GM23338 (cell line): Measurements from ENCODE around the gene RSRC1. TPM values are rescaled to one million over a fixed set of nuclear protein-coding genes. Genes with fewer than 3 reads are reported as not detected.

Source experiments
- ATAC-seq: fragments of 200-7000 bp; cut with Tn5 transposase; 3 replicates; pipeline ENCODE4 v1.9.1; 2020
- DNase-seq: peaks from one replicate; pipeline ENCODE4 v3.0.0-alpha.2; 2015; ENCODE audit warnings: low spot score
- H2AFZ ChIP-seq: fragments of 200-600 bp; sonication (generic); 2 replicates; pipeline ENCODE4 v1.8.0; 2016; ENCODE audit warnings: antibody characterized with exemption, mild to moderate bottlenecking, moderate library complexity
- H3F3A ChIP-seq: fragments of 200-600 bp; sonication (generic); replicated peaks from 2 replicates; pipeline ENCODE4 v1.8.0; 2017; ENCODE audit warnings: antibody characterized with exemption, mixed run types, low read depth
- H3K27ac ChIP-seq: fragments of 200-600 bp; sonication (generic); 2 replicates; pipeline ENCODE4 v1.6.1; 2016; ENCODE audit warnings: low read depth
- H3K27me3 ChIP-seq: fragments of 200-600 bp; sonication (generic); 2 replicates; pipeline ENCODE4 v1.8.0; 2016; ENCODE audit warnings: mild to moderate bottlenecking, mixed run types, moderate library complexity; ENCODE audit not compliant: insufficient read depth
- H3K36me3 ChIP-seq: fragments of 200-600 bp; sonication (generic); 2 replicates; pipeline ENCODE4 v1.8.0; 2016; ENCODE audit warnings: mild to moderate bottlenecking; ENCODE audit not compliant: insufficient read depth
- H3K4me1 ChIP-seq: fragments of 200-600 bp; sonication (generic); 2 replicates; pipeline ENCODE4 v1.8.0; 2016; ENCODE audit warnings: mild to moderate bottlenecking, moderate library complexity; ENCODE audit not compliant: insufficient read depth
- H3K4me2 ChIP-seq: fragments of 200-600 bp; sonication (generic); 2 replicates; pipeline ENCODE4 v1.7.1; 2017; ENCODE audit warnings: mixed run types
- H3K4me3 ChIP-seq: fragments of 200-600 bp; sonication (generic); 2 replicates; pipeline ENCODE4 v1.6.1; 2016; ENCODE audit warnings: mixed run types
- H3K79me2 ChIP-seq: fragments of 200-600 bp; sonication (generic); replicated peaks from 2 replicates; pipeline ENCODE4 v1.8.0; 2017; ENCODE audit warnings: mild to moderate bottlenecking; ENCODE audit not compliant: insufficient read depth
- H3K9me2 ChIP-seq: fragments of 200-600 bp; sonication (generic); 2 replicates; pipeline ENCODE4 v1.8.0; 2017; ENCODE audit not compliant: insufficient read depth
- H4K20me1 ChIP-seq: fragments of 200-600 bp; sonication (generic); replicated peaks from 2 replicates; pipeline ENCODE4 v1.8.0; 2017; ENCODE audit warnings: mild to moderate bottlenecking; ENCODE audit not compliant: insufficient read depth
- H3K27ac Mint-ChIP-seq: 2 replicates; pipeline ENCODE4 v1.8.0; 2020; ENCODE audit warnings: inconsistent platforms, mild to moderate bottlenecking, moderate library complexity, mixed read lengths
- H3K27me3 Mint-ChIP-seq: 3 replicates; pipeline ENCODE4 v1.8.0; 2022; ENCODE audit warnings: low read depth, mild to moderate bottlenecking, moderate library complexity, mixed read lengths, inconsistent platforms; ENCODE audit not compliant: insufficient read depth, poor library complexity
- H3K36me3 Mint-ChIP-seq: 3 replicates; pipeline ENCODE4 v1.8.0; 2021; ENCODE audit warnings: low read depth, mild to moderate bottlenecking, inconsistent platforms, moderate library complexity, mixed read lengths
- H3K4me1 Mint-ChIP-seq: 3 replicates; pipeline ENCODE4 v1.8.0; 2020; ENCODE audit warnings: mild to moderate bottlenecking, inconsistent platforms, mixed read lengths
- H3K4me3 Mint-ChIP-seq: 3 replicates; pipeline ENCODE4 v1.8.0; 2021; ENCODE audit warnings: moderate library complexity, mild to moderate bottlenecking, inconsistent platforms, mixed read lengths
- H3K9me3 Mint-ChIP-seq: 3 replicates; pipeline ENCODE4 v1.8.0; 2020; ENCODE audit warnings: moderate library complexity, mild to moderate bottlenecking, inconsistent platforms, mixed read lengths
- CTCF ChIP-seq, 2 experiments: fragments of 200-600 bp in 1 of 2; sonication (generic) in 1 of 2; conservative IDR thresholded peaks; 2 replicates each; pipeline versions ENCODE4 v1.5.1 to v1.6.1; 2016 to 2017; ENCODE audit warnings: antibody characterized with exemption in 2 of 2, low read depth in 2 of 2, mild to moderate bottlenecking in 2 of 2, moderate library complexity in 1 of 2
- EZH2 ChIP-seq: fragments of 200-600 bp; sonication (generic); IDR thresholded peaks from one replicate; pipeline ENCODE4 v1.8.0; 2017; ENCODE audit warnings: antibody characterized with exemption, mild to moderate bottlenecking, low read depth; ENCODE audit not compliant: unreplicated experiment
- STAT1 ChIP-seq: IDR thresholded peaks from one replicate; pipeline ENCODE4 v1.6.1; 2016; ENCODE audit warnings: antibody characterized with exemption; ENCODE audit not compliant: unreplicated experiment
- ZNF114 ChIP-seq: fragments of 250-450 bp; sonication (Bioruptor Pico); IDR thresholded peaks from 2 replicates; pipeline ENCODE4 v1.5.0; 2020; ENCODE audit warnings: mild to moderate bottlenecking, moderate library complexity
- polyA plus RNA-seq: library from polyadenylated mRNA; unstranded; fragments of >200 nt; fragmentation: Nextera tagmentation; extraction: Ambion mirVana; gene quantifications from 2 replicates; pipeline ENCODE4 v1.2.1, GENCODE V29; 2016
- total RNA-seq: library from RNA; depleted of rRNA; stranded (reverse); fragments of >200 nt; shearing (Covaris generic); gene quantifications from 2 replicates; pipeline ENCODE4 v1.2.3, GENCODE V29; 2014
- TF ChIP-seq, protein P1 (sequence below): fragments of 250-450 bp; sonication (Bioruptor Pico); IDR thresholded peaks from 2 replicates; pipeline ENCODE4 v1.5.0; 2020; ENCODE audit warnings: mild to moderate bottlenecking, moderate library complexity
- TF ChIP-seq, protein P2 (sequence below): IDR thresholded peaks from one replicate; pipeline ENCODE4 v1.6.1; 2018; ENCODE audit warnings: antibody characterized with exemption; ENCODE audit not compliant: unreplicated experiment

The RSRC1 gene
- total and polyA plus RNA-seq, 2 experiments from 2014 or later: 32.5 to 76.8 TPM

DNA sequence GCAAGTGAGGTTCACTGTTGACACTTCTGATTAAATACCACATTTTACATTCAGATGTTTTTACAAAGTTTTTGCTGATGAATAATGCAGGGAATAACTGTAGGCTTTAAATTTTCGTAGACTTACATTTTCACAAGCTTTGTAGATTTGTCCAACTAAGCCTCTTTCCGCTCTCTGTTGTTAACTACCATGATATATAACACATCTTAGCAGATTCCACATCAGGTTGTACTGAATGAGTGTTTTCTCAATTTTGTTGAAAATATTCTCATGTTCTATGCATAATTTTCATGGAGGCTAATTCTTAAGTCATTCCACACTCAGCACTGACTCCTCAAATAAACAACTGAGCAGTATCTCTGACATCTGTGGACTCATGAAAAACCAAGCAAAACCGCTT is 168.3 kb downstream of the RSRC1 start (continued):
- TF ChIP-seq, protein P1, sequence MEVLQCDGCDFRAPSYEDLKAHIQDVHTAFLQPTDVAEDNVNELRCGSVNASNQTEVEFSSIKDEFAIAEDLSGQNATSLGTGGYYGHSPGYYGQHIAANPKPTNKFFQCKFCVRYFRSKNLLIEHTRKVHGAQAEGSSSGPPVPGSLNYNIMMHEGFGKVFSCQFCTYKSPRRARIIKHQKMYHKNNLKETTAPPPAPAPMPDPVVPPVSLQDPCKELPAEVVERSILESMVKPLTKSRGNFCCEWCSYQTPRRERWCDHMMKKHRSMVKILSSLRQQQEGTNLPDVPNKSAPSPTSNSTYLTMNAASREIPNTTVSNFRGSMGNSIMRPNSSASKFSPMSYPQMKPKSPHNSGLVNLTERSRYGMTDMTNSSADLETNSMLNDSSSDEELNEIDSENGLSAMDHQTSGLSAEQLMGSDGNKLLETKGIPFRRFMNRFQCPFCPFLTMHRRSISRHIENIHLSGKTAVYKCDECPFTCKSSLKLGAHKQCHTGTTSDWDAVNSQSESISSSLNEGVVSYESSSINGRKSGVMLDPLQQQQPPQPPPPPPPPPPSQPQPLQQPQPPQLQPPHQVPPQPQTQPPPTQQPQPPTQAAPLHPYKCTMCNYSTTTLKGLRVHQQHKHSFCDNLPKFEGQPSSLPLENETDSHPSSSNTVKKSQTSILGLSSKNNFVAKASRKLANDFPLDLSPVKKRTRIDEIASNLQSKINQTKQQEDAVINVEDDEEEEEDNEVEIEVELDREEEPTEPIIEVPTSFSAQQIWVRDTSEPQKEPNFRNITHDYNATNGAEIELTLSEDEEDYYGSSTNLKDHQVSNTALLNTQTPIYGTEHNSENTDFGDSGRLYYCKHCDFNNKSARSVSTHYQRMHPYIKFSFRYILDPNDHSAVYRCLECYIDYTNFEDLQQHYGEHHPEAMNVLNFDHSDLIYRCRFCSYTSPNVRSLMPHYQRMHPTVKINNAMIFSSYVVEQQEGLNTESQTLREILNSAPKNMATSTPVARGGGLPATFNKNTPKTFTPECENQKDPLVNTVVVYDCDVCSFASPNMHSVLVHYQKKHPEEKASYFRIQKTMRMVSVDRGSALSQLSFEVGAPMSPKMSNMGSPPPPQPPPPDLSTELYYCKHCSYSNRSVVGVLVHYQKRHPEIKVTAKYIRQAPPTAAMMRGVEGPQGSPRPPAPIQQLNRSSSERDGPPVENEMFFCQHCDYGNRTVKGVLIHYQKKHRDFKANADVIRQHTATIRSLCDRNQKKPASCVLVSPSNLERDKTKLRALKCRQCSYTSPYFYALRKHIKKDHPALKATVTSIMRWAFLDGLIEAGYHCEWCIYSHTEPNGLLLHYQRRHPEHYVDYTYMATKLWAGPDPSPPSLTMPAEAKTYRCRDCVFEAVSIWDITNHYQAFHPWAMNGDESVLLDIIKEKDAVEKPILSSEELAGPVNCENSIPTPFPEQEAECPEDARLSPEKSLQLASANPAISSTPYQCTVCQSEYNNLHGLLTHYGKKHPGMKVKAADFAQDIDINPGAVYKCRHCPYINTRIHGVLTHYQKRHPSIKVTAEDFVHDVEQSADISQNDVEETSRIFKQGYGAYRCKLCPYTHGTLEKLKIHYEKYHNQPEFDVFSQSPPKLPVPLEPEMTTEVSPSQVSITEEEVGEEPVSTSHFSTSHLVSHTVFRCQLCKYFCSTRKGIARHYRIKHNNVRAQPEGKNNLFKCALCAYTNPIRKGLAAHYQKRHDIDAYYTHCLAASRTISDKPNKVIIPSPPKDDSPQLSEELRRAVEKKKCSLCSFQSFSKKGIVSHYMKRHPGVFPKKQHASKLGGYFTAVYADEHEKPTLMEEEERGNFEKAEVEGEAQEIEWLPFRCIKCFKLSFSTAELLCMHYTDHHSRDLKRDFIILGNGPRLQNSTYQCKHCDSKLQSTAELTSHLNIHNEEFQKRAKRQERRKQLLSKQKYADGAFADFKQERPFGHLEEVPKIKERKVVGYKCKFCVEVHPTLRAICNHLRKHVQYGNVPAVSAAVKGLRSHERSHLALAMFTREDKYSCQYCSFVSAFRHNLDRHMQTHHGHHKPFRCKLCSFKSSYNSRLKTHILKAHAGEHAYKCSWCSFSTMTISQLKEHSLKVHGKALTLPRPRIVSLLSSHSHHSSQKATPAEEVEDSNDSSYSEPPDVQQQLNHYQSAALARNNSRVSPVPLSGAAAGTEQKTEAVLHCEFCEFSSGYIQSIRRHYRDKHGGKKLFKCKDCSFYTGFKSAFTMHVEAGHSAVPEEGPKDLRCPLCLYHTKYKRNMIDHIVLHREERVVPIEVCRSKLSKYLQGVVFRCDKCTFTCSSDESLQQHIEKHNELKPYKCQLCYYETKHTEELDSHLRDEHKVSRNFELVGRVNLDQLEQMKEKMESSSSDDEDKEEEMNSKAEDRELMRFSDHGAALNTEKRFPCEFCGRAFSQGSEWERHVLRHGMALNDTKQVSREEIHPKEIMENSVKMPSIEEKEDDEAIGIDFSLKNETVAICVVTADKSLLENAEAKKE (CRISPR knock-in tag): no peak
- no peak for TF ChIP-seq EZH2
- no peak for TF ChIP-seq CTCF (conservative IDR thresholded peaks at IDR 0.05; ENCODE audit: low read depth in 2 of 2)

GRCh38 chr3:158279609-158280008 is 169.7 kb downstream of the RSRC1 start:
- H3K27ac Mint-ChIP-seq: no peak overlapping the region
- peaks cover 3% of the 10 kb centered on the region; the same call in 1 of the 2 replicates for H3K9me2 ChIP-seq
- TF ChIP-seq, protein P2, sequence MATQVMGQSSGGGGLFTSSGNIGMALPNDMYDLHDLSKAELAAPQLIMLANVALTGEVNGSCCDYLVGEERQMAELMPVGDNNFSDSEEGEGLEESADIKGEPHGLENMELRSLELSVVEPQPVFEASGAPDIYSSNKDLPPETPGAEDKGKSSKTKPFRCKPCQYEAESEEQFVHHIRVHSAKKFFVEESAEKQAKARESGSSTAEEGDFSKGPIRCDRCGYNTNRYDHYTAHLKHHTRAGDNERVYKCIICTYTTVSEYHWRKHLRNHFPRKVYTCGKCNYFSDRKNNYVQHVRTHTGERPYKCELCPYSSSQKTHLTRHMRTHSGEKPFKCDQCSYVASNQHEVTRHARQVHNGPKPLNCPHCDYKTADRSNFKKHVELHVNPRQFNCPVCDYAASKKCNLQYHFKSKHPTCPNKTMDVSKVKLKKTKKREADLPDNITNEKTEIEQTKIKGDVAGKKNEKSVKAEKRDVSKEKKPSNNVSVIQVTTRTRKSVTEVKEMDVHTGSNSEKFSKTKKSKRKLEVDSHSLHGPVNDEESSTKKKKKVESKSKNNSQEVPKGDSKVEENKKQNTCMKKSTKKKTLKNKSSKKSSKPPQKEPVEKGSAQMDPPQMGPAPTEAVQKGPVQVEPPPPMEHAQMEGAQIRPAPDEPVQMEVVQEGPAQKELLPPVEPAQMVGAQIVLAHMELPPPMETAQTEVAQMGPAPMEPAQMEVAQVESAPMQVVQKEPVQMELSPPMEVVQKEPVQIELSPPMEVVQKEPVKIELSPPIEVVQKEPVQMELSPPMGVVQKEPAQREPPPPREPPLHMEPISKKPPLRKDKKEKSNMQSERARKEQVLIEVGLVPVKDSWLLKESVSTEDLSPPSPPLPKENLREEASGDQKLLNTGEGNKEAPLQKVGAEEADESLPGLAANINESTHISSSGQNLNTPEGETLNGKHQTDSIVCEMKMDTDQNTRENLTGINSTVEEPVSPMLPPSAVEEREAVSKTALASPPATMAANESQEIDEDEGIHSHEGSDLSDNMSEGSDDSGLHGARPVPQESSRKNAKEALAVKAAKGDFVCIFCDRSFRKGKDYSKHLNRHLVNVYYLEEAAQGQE: no peak
- TF ChIP-seq STAT1: no peak
- no peak for TF ChIP-seq EZH2
- TF ChIP-seq ZNF114 (CRISPR knock-in tag): no peak
- no peak for TF ChIP-seq CTCF (conservative IDR thresholded peaks at IDR 0.05; ENCODE audit: low read depth in 2 of 2)

More at GRCh38 chr3:158279609-158280008, 169.7 kb downstream of the RSRC1 start:
- H3K4me2 ChIP-seq: no peak overlapping the region
- H3K36me3 ChIP-seq: no peaks in the 10 kb centered on the region
- no peak overlapping the region for H3K27ac ChIP-seq
- DNase-seq (no peak), ATAC-seq (no peak)
- no peak overlapping the region for H3K4me3 ChIP-seq
- no peaks in the 10 kb centered on the region for H3F3A ChIP-seq
- no peak overlapping the region for H3K4me3 Mint-ChIP-seq
- no peak overlapping the region for H2AFZ ChIP-seq
- H3K4me1 ChIP-seq: 0 out of 2 replicates have a peak, but pooled peaks cover 5% of the 10 kb centered on the region
- no peaks in the 10 kb centered on the region for H3K9me3 Mint-ChIP-seq
- H4K20me1 ChIP-seq: no peaks in the 10 kb centered on the region; the same call in 1 of the 2 replicates
- H3K27me3 ChIP-seq: no peaks in the 10 kb centered on the region
- peaks cover 1% of the 10 kb centered on the region for H3K27me3 Mint-ChIP-seq
- no peaks in the 10 kb centered on the region for H3K79me2 ChIP-seq
- no peaks in the 10 kb centered on the region; the same call in 2 of the 3 replicates for H3K4me1 Mint-ChIP-seq
- H3K36me3 Mint-ChIP-seq: no peaks in the 10 kb centered on the region
